Umbilical cord (tissue), 2 donors: ENCODE measurements around the gene EXOSC3. TPM values are rescaled to one million over a fixed set of nuclear protein-coding genes. Genes with fewer than 3 reads are reported as not detected.

Experiments used
- DNase-seq: peaks from one replicate; pipeline ENCODE4 v3.0.0-alpha.2; 2015; ENCODE audit warnings: low spot score
- total RNA-seq: library from RNA; depleted of rRNA; stranded (reverse); fragments of >200 nt; gene quantifications from one replicate; pipeline ENCODE4 v1.2.3, GENCODE V29; 2014; ENCODE audit warnings: low replicate concordance; ENCODE audit not compliant: insufficient read depth

Gene EXOSC3
- total RNA-seq, 1 donor from 2014 or later: 23.6 TPM

GRCh38 chr9:37732952-37733351, 51.9 kb downstream of the EXOSC3 start:
- DNase-seq: no peak

DNA sequence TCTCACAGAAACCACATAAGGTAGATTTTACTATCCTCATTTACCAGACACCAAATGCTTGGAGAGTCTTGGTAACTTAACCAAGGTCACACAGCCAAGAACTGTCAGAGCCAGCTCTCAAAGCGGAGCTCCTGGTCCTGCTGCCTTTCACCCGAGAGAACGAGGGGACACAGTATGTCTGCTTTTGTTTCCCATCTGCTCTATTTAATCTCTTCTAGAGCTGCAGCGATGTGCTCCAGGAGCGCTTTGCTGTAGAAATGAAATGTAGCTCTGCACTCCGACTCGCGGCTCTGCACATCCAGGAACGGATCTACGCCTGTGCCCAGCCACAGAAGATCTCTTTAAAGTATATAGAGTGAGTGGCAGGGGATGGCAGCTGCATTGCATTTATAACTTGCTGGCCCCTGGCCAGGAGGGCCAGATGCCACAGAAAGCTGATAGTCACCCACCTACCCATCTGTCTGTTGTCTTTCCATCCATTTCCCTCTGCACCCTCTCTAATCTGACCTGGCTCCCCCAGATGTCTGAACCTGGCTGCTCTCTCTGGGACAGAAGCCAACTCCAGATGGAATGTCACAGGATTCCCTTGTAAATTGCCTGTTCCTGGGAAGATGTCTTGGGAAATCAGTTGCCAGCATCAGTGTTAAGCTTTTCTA, 52.6 kb downstream of the EXOSC3 start:
- peak; percentile 22 for DNase-seq

DNA sequence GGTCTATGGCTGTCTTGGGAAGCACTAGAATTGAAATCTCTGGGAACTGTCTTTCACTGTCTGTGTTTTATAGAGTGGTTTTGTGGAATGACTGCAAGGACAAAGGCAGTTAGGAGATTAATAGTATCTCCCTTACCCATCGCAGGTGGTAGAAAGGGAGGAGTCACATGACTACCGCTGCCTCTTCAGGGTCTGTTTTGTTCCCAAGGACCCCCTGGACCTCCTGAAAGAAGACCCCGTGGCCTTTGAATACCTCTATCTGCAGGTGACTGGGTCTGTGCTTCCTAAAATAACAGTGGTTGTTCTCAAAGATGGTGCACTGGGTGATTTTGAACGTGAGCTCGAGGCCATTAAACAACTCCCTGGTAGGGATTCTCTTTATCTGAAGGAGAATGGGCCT, 54.0 kb downstream of the EXOSC3 start:
- no peak for DNase-seq

GRCh38 chr9:37730256-37730655, 54.6 kb downstream of the EXOSC3 start:
- no peak for DNase-seq

Other genes starting within 250 kb of the EXOSC3 start
- 5.3 TPM for gene FBXO10, start 208.7 kb downstream of the EXOSC3 start, total RNA-seq
- gene TOMM5, start 192.5 kb downstream of the EXOSC3 start, total RNA-seq: 147 TPM
- gene FRMPD1, start 134.1 kb downstream of the EXOSC3 start, total RNA-seq: 2.9 TPM
- gene TRMT10B, start 31.3 kb downstream of the EXOSC3 start, total RNA-seq: 0.48 TPM
- gene DCAF10, start 15.7 kb upstream of the EXOSC3 start, total RNA-seq: 48.4 TPM
- gene SLC25A51, start 119.1 kb upstream of the EXOSC3 start, total RNA-seq: 46.7 TPM